Measurements from ENCODE around the gene CADPS. TPM values are rescaled to one million over a fixed set of nuclear protein-coding genes. Genes with fewer than 3 reads are reported as not detected.

CADPS gene
- total RNA-seq, 1 donor from 2014 or later: 1.3 TPM

GRCh38 chr3:62556121-62556815 is 318.9 kb downstream of the CADPS start:
- Histone ChIP-seq H3K27me3 (ENCODE audit: control insufficient read depth, insufficient read depth, low read length) (no peaks in the 10 kb centered on the region), H3K36me3 (ENCODE audit: control insufficient read depth, insufficient read depth, low read length) (no peaks in the 10 kb centered on the region), H3K4me3 (ENCODE audit: low read depth, low read length) (no peak overlapping the region)
- no peak for FAIRE-seq
- TF ChIP-seq CTCF (IDR thresholded peaks at IDR 0.05; ENCODE audit: insufficient read depth, low read length, severe bottlenecking): no peak
- DNase-seq (ENCODE audit: low read depth): no peak

GRCh38 chr3:62554264-62554799 is 320.9 kb downstream of the CADPS start:
- TF ChIP-seq CTCF (IDR thresholded peaks at IDR 0.05; ENCODE audit: insufficient read depth, low read length, severe bottlenecking): peak; percentile 43
- DNase-seq (ENCODE audit: low read depth): no peak
- FAIRE-seq: no peak
- Histone ChIP-seq H3K36me3 (ENCODE audit: control insufficient read depth, insufficient read depth, low read length) (no peaks in the 10 kb centered on the region), H3K27me3 (ENCODE audit: control insufficient read depth, insufficient read depth, low read length) (no peaks in the 10 kb centered on the region), H3K4me3 (ENCODE audit: low read depth, low read length) (no peak overlapping the region)

- Histone ChIP-seq H3K27me3 (ENCODE audit: control insufficient read depth, insufficient read depth, low read length) (no peaks in the 10 kb centered on the region), H3K4me3 (ENCODE audit: low read depth, low read length) (no peak overlapping the region), H3K36me3 (ENCODE audit: control insufficient read depth, insufficient read depth, low read length) (no peaks in the 10 kb centered on the region)
- no peak for TF ChIP-seq CTCF (IDR thresholded peaks at IDR 0.05; ENCODE audit: insufficient read depth, low read length, severe bottlenecking)
- no peak for FAIRE-seq
- no peak for DNase-seq (ENCODE audit: low read depth)
Measured at GRCh38 chr3:62553811-62554210, 321.4 kb downstream of the CADPS start.

- Histone ChIP-seq H3K4me3 (ENCODE audit: low read depth, low read length) (no peak overlapping the region), H3K27me3 (ENCODE audit: control insufficient read depth, insufficient read depth, low read length) (no peaks in the 10 kb centered on the region), H3K36me3 (ENCODE audit: control insufficient read depth, insufficient read depth, low read length) (no peaks in the 10 kb centered on the region)
- no peak for DNase-seq (ENCODE audit: low read depth)
- no peak for TF ChIP-seq CTCF (IDR thresholded peaks at IDR 0.05; ENCODE audit: insufficient read depth, low read length, severe bottlenecking)
- no peak for FAIRE-seq
Measured at GRCh38 chr3:62551556-62551955, 323.7 kb downstream of the CADPS start.

- Histone ChIP-seq H3K4me3 (ENCODE audit: low read depth, low read length) (no peak overlapping the region), H3K36me3 (ENCODE audit: control insufficient read depth, insufficient read depth, low read length) (no peaks in the 10 kb centered on the region), H3K27me3 (ENCODE audit: control insufficient read depth, insufficient read depth, low read length) (no peaks in the 10 kb centered on the region)
- no peak for DNase-seq (ENCODE audit: low read depth)
- FAIRE-seq: no peak
- TF ChIP-seq CTCF (IDR thresholded peaks at IDR 0.05; ENCODE audit: insufficient read depth, low read length, severe bottlenecking): no peak
Measured at GRCh38 chr3:62550439-62550838, 324.8 kb downstream of the CADPS start.

All from bronchial epithelial cell (primary cell).